Hematopoietic multipotent progenitor cell treated with erythropoietin and hydrocortisone succinate and interleukin-3 and kit ligand, for 4 days (in vitro differentiated cells): Measurements from ENCODE around the gene SNTN.
"Not testable (repeated sequence)": the region's sequence is repeated elsewhere in the genome, so short reads cannot be mapped to it uniquely, and the experiment has no call there.

Experiments used
- DNase-seq: peaks from one replicate; pipeline ENCODE4 v3.0.0-alpha.2; 2015

The SNTN gene

DNA sequence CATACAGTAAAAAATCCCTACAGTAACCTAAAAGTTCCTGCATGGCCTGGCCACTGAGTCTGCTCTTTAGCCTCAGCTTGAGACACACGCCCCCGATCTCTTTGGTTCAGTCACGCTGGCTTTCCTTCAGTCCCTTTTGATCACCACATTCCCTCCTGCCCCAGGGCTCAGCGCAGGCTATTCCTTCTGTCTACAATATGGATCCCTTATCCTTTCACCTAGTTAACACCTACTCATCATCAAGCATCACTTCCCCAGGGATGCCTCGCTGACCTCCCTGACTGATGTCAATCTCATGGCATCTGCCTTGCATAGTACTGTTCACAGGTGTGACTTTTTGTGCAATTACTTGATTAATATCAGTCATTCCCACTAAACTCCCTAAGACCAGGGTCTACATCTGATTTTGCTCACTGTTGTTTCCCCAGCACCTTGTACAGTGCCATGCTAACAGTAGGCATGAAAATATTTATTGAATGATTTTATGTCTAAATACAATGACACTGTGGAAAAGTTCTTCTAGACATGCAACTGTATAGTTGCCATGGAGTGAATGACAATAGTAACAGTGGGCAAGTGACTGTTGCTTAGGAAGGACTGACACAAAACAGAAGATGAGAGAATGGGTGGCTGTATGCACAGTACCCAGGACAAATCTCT lies at the start of gene SNTN:
Gene SNTN, plus strand, starts transcription at position 610 of the 660 bp plus-strand sequence. Its CDS starts 13 bp downstream, at position 623.
- DNase-seq: no peak

DNA sequence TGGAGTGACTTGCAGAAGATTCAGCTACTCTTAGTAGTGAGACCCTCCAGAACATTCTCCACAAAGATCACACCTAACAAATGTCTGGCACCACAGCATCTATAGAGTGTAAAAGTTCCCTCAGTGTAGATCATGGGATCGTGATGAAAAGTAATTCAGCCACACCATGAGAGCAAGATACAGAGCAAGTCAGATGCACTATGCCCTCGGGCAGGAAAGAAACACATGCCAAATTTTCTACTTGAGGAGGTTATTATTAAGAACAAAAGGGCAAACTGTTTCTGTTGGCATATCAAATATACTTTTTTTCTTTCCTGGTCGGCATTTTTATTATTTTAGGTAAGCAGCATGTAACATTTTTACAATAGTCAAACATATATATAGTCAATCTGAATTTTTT lies 44.8 kb upstream of the SNTN start:
- DNase-seq: no peak

DNA sequence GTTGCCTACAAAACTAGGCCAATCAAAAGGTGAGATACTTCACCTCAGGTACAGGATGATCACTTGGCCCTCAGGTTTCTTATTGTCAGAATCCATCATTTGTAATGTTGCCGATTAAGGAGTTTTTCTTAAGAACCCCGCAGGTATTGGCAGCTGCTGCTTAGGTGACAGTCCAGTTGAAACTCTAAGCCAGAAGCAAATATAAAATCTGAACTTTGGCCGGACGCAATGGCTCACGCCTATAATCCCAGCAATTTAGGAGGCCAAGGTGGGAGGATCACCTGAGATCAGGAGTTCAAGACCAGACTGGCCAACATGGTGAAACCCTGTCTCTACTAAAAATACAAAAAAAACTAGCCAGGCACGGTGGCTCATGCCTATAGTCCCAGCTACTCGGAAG lies 43.1 kb upstream of the SNTN start:
- no peak for DNase-seq

DNA sequence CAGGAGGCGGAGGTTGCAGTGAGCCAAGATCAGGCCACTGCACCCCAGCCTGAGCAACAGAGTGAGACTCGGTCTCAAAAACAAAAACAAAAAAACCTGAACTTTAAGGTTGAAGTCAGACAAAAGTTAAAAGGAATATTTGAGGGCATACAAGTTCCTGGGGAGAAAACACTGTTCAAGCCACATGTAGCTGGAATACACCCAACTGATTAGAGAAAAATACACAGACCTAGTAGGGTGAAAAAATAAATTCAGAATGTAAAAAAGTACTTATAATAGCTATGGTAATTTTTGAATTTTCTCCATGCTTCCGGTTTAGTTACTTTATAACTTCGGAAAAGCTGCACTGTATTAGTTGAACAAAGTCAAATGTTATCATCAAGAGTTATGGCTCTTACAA lies 42.6 kb upstream of the SNTN start:
- no peak for DNase-seq

DNA sequence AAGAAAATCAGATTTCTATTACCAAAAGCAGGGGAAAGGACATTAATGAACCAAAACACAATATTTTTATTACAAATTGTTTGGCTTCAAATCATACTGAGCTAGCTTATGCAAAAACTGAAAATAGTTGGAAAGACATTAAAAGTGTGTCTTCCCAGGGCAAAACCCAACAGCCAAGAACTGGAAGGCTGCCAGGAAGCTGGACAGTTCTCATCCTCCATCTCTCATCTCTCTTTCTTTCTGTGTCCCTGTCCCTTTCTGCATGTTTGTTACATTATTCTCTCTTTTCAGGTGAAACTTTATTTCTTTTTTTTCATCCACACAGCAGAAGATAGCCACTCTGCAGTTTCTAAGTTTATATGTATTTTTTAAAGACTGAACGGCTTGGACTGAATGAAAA lies 41.1 kb upstream of the SNTN start:
- no peak for DNase-seq

DNA sequence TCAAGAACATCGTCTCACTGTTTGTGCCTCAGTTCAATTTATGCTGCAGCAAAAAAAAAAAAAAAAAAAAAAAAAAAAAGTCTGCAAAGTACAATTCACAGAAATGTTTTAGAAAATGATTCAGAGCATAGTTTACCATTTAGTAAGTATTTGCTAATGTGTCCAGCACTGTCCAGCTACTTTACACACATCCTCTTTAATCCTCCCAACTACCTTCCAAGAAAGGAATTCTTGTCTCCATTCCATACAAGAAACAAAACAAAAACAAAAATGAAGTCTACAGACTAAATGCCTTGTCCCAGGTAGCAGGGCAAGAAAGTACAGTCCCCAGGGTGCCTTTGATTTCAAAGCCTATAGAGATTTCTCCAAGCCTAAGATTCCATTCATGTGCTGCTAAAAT lies 38.9 kb upstream of the SNTN start:
- DNase-seq: no peak

DNA sequence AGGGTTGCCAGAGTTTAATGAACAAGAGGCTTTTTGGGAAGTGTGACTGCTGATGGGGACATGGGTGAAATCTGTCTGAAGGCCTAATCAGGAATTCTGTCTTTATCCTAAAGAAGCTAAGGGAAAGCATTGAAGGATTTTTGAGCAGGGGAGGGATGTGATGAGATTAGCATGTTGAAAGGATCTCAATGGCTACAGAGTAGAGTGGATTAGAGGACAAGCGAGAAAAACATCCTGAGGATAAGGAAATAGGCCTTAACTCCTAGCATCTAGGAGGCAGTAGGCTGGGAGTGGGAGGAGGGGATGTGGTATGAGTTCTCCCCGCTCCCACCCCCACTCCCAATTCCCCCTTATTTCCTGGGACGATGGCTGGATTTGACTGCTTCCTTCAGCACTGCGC lies 35.1 kb upstream of the SNTN start:
- DNase-seq: no peak

DNA sequence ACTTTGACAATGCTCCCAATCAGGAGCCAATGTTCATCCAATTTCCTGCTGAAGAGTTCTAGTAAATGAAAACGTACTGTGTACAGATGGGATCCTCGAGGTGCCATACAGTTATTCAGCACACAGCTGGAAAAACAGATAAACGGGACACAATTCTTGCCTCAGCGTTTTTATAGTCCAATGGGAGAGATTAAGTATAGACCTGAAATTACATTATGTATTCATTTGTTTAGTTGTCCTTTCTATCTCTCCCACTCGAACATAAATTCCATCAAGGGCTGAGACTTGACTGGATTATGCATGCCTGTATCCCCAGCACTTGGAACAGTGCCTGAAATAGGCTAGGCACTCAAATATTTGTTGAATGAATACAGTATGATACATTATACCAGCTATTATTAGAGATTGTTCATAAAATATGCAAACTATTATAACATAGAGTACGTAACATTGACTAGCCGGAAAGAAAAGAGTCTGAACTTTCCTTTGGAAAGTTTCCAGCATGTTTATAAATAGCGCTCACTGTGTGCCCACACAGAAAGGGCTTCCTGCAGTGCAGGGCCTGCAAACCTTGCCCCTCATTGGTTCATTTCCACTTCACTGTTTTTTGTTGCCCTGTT lies 27.4 kb upstream of the SNTN start:
- no peak for DNase-seq

DNA sequence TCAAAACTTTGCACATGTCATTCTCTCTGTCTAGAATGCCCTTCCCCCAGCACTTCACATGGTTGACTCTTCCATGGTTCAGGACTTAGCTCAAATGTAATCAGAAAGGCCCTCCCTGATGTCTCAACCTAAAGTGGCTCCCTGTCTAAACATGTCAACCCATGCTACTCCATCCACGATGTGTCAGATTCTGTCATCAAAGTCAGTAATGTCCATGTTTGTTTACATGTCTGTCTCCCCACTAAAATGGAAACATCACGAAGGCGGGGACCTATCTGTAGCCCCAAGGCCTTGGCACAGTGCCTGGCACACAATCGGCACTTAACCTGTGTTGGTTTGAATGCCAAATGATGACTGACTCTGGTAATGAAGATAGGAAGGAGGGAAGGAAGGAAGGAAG lies 20.8 kb upstream of the SNTN start:
- DNase-seq: no peak

DNA sequence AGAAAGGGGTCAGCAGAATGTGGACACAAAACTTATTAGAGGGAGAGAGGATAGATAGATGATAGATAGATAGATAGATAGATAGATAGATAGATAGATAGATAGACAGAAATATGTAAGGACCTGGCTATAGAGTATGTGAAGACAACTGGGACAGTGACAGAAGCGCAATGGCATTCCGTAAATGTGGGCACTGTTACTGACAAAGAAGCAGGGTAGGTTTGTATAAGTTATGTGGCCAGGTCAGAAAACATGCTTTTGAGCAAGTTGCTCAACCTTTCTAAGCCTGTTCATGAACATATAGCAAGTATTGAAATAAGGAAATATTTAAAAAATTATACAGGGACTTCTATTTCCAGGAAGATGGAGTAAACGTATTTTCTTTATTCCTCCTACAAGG lies 17.3 kb upstream of the SNTN start:
- no peak for DNase-seq

DNA sequence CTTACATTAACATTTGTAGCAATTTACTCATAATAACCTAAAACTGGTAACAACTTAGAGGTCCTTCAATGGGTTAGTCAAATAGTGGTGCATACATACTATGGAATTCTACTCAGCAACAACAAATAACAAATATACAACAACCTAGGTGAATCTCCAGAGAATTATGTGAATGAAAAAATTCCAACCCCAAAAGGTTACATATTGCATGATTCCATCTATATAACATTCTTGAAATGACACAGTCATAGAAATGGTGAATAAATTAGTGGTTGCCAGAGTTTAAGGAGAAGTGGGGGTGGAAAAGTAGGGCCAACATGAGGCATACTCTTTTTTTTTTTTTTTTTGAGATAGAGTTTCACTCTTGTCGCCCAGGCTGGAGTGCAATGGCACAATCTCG lies 12.7 kb upstream of the SNTN start:
- no peak for DNase-seq

DNA sequence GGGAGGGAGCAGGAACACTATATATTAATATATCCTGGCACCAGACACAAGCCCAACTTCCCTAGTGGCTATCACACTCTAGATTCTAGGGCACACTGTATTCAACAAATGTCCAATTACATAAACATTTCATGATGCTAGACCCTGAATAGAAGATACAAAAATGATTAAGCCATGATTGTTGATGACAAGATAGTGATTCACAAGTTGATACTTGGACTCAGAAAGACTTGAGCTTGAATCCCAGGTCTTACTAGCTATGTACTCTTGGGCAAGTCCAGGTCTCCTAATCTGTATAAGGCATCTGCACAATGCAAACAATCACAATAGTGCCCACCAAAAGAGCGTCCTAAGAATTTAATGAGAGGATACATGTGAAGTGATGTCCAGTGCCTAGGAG lies 10.0 kb upstream of the SNTN start:
- no peak for DNase-seq

DNA sequence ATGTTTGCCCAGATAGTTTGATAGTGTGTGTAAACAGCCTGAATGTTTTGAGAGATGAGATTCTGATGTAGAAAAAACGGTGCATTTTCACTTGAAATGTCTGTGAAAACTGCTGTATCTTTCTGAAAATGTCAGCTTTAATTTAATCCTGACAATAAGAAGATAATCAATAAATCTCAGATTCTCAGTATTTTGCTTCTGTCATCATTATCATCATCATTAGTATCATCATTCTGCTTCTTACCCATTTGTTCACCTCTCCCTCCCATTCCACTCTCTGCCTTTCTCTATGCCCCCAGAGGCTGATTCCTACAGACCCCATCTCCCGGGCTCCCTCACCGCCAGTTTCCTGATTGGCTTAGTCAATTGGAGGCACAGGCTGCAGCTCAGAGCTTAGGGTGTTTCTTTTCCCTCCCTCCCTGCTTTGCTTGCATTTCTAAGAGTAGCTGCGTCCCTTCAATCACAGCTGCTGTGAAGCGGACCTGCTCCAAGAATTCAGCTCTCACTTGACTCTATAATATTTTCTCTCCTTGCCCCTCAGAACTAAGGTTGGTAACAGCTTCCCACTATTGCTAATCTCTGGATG lies 8.2 kb upstream of the SNTN start:
- DNase-seq: no peak

DNA sequence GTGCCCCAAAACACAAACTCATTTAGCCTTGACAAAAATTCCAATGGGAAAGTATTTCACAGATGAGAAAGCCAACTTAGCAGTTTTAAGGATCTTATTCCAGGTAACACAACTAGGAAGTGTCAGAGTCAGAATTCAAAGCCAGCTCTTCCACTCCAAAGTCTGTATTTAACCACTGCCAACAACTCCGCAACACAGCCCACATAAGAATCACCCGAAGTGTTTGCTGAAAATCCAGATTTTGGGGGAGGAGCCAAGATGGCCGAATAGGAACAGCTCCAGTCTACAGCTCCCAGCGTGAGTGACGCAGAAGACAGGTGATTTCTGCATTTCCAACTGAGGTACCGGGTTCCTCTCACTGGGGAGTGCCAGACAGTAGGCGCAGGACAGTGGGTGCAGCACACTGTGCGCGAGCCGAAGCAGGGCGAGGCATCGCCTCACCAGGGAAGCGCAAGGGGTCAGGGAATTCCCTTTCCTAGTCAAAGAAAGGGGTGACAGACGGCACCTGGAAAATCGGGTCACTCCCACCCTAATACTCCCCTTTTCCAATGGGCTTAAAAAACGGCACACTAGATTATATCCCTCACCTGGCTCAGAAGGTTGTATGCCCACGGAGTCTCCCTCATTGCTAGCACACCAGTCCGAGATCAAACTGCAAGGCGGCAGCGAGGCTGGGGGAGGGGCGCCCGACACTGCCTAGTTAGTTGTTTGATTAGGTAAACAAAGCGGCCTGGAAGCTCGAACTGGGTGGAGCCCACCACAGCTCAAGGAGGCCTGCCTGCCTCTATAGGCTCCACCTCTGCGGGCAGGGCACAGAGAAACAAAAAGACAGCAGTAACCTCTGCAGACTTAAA lies 7.3 kb upstream of the SNTN start:
- DNase-seq: not testable (repeated sequence)

DNA sequence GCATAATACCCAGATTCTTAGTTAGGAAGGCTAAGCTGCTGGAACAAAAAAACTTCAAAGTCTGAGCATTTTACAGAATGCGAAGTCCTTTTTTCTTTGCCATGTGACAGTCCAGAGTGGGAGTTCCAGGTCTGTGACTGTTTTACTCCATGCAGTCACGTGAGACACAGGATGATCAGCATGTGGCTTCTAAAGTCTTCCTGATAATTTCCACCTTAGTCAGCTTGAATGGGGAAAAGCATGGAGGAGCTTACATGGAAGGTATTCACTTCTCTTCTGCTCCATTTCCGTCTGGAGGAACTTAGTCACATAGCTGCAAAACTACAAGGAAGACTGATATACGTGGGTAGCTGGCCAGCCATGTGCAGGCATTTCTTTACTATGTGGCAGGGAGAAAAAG lies 1.7 kb downstream of the SNTN start:
- DNase-seq: no peak

DNA sequence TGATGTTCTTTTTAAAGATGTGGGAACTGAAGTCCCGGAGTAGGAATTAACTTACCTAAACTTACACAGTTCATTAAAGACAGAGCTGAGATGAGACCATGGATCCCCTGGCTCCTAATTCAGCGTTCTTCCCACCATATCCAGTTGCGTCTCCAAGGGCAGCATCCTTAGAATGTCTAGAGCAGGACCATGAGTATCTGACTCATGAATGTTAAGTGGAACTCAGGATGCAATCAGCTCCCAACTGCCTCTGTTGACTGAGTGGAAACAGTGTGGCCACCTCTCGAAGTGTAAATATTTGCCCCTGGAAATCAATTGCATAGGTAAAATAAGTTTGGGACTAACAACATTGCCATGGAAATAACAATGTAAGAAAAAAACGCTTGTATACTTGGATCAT lies 2.5 kb downstream of the SNTN start:
- no peak for DNase-seq

DNA sequence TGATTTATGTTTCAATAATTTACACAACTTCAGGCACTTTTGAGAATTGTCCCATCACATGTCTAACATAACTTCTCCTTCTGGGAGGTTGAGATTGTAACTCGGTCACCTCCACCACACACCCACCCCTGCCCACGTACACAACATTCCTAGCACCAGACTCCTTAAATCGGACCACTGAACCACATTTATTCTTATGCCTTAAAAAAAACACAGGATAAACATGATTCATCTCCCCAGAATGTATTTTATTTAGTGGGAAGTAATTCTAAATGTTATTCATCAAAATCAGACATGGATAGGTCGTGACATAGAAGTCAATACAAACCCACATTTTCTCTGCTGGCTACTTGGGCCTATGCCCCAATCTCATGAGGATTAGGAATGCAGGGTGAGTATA lies 3.0 kb downstream of the SNTN start:
- DNase-seq: no peak

DNA sequence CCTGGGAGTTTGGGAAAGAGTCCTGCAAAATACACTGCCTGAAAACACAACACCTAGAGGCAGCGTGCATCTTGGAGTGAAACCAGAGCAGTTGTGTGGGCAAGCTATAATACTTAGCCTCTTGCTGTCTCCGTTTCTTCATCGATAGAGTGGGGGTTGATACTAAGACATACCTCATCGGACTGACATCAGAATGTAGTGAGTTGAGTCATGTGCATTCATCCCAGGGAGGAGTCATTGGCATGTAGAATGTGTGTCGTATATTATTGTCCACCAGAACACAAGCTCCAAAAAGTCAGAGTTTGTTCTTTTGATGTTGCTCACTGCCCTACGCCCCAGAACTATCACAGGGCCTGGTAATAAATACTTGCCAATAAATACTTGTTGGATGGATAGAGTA lies 4.3 kb downstream of the SNTN start:
- no peak for DNase-seq

DNA sequence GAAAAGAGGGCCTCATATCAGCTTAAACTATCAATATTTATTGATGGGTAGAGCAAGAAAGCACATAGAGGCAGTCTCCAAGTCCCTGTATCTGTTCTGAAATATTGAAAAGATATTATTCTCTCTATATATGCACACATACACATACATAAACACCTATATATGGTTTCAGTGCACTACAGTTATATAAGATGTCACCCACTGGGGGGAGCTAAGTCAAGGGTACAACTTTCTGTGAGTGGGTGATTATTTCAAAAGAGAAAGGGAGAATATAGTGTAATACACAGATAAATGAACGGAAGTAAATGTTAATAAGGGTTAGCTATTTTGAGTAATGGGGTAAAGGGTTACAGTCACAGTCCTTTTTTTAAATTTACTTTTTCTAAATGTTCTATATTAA lies 8.8 kb downstream of the SNTN start:
- DNase-seq: peak; percentile 20

DNA sequence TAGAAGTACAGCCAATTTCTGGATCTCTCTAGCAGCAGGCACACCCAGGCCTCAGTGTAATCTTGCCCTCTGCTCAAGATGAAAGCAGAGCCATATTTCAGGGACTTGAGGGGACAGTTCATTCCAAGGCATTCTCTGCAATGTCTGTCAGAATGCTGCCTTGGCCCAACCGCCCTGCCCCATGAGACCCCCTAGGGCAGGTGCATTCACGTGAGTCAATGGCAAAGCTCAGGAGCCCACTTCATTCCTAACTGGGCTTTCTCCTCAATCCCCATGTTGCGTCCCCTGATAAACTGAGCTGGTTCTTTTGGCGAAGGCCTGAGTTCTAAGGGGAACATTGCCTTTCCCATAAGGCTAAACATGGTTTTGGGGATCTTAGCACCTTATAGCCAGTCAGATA lies 9.5 kb downstream of the SNTN start:
- no peak for DNase-seq

DNA sequence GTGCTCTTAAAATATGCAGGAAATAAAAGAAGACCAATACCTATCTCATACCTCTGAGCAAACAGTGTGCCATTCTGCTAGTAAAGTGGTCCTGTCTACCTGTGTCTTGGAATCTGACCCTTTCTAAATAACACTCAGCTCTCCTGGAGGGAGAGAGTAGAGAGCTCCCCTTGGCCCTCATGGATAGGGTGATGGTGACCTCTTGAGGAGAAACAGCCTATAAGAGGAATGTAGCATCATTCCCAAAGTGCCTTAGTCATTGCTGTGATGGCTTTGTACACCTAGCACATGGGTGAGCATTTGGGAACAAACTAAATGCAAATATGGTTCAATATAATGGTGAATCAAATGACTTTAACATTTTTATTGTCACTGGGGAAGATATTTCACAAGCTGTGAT lies 10.0 kb downstream of the SNTN start:
- no peak for DNase-seq

DNA sequence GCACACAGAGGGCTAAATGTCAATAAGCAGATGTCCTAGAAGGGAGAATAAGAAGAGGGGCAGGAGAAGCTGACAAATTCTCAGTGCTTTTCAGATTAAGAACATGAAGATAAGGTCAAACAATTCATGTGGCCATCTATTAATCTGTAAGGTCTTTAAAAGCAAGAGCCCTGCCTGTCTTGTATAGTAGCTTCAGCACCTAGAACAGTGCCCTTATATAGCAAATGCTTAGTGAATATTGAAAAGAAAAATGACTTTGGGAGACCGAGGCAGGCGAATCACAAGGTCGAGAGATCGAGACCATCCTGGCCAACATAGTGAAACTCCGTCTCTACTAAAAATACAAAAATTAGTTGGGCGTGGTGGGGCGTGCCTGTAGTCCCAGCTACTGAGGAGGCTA lies 18.1 kb downstream of the SNTN start:
- no peak for DNase-seq

DNA sequence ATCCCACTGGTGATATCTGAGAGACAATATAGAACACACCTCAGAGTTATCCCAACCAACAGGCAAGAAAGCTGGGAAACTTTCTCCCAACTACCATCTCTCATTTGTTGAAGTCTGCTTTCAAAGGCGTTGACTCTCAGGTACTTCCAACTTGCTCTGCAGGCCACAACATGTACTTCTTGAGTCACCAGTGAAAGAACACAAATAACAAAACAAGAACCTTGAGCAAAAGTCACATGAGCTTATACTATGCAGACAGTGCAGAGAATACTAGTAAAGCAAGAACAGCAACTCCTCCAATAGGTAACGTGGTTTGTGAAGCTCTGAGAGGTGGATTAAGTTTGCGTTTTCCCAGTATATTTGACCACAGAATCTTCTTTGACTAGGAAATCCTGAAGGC lies 20.6 kb downstream of the SNTN start:
- DNase-seq: no peak

DNA sequence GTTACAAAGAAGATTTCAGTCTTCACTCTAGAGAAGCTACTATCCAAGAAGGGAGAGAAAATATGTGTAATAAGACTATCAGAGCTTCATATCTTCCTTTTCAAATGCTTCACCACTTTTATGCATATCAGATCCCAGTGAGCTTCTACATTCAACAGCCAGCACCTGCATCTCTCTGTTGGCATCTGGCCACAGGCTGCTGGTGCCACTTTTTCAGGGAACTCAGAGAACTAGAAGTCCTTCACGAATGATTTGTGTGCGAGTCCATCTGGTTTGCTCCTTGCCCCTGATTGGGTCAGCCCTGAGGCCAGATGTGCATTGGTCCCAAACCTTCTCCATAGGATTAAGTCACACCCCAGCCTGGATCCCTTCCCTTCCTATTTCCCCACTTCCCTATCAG lies 22.1 kb downstream of the SNTN start:
- no peak for DNase-seq
